ENCODE measurements around the gene DNAJA3. TPM values are rescaled to one million over a fixed set of nuclear protein-coding genes. Genes with fewer than 3 reads are reported as not detected.

The DNAJA3 gene
- total RNA-seq, 1 donor from 2014 or later = 31.1 TPM

DNA sequence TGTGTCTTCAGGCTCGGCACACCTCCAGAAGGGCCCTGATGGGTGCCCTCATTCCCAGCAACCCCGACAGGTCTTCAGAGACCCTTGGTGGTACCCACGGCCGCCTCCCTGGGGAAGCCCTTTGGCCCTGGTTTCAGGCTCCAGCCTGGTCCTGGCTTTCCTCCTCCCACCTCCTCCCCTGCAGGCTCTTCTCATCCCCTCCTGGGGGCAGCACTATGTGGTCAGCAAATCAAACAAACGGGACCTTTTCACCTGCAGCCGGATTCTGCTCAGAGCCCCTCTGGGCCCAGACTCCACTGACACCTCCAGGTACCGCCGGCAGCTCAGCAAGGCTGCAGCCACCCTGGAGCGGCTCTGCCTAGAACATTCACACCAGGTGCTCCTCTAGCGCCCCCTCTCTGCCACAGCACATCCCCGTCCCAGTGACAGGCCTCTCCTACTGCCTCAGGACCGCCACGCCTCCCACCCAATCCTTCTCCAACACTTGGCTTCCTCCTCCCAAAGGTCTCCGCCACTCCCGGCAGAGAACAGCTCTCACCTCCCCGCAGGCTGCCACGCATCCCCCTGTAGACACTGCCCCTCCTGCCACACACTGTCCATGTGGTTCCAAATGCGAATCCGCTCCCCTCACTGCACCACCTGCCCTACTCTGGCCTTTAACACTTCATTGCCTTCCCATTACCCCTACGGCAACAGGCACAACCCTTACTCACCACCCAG lies 21.3 kb upstream of the DNAJA3 start:
- peaks cover 19% of the 10 kb centered on the region for H3K36me3 Mint-ChIP-seq (ENCODE audit: unreplicated experiment)
- TF ChIP-seq, protein P1, sequence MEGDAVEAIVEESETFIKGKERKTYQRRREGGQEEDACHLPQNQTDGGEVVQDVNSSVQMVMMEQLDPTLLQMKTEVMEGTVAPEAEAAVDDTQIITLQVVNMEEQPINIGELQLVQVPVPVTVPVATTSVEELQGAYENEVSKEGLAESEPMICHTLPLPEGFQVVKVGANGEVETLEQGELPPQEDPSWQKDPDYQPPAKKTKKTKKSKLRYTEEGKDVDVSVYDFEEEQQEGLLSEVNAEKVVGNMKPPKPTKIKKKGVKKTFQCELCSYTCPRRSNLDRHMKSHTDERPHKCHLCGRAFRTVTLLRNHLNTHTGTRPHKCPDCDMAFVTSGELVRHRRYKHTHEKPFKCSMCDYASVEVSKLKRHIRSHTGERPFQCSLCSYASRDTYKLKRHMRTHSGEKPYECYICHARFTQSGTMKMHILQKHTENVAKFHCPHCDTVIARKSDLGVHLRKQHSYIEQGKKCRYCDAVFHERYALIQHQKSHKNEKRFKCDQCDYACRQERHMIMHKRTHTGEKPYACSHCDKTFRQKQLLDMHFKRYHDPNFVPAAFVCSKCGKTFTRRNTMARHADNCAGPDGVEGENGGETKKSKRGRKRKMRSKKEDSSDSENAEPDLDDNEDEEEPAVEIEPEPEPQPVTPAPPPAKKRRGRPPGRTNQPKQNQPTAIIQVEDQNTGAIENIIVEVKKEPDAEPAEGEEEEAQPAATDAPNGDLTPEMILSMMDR (IDR thresholded peaks at IDR 0.05) = peak; percentile 78
- no peak overlapping the region for H3K4me3 Mint-ChIP-seq (ENCODE audit: unreplicated experiment)
- no peaks in the 10 kb centered on the region for H3K27me3 Mint-ChIP-seq (ENCODE audit: unreplicated experiment)
- H3K27ac Mint-ChIP-seq (ENCODE audit: unreplicated experiment) = no peak overlapping the region
- no peaks in the 10 kb centered on the region for H3K9me3 Mint-ChIP-seq (ENCODE audit: unreplicated experiment)
- peaks cover 4% of the 10 kb centered on the region for H3K4me1 Mint-ChIP-seq (ENCODE audit: unreplicated experiment)
- peak; percentile 85 for DNase-seq (ENCODE audit: extremely low spot score, unreplicated experiment)

DNA sequence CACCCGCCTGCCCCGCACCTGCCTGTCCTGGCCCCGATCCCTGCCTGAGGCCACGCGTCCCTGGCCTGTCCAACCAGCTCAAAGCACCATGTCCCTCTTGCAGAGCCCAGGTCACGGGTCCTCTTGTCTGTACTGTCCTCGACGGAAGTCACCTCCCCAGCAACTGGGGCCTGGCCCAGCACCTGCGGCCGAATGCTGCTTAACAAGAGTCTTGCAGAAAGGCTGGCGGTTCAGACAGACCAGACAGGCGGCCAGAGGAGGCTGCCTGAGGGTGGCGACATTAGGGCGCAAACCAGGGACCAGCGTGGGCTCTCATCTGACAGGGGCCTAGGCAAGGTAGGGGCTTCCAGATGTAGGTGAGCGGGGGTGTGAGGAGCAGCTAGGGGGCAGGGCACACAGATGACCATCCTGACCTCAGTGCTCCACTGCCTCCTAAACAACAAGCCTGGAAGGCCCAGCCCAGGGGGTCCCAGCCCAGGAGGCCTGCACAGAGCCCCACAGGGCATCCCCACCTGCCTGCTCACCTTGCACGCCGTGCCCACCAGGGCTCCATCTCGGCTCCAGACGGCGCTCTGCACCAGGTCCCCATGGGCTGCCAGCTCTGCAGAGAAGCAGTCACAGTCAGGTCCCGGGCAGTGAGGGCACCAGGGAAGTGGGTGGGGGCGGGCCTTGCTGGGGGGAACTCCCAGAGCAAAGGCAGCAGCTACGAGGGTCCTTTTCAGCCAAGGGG lies 20.5 kb upstream of the DNAJA3 start:
- Mint-ChIP-seq H3K9me3 (ENCODE audit: unreplicated experiment) (no peaks in the 10 kb centered on the region), H3K27me3 (ENCODE audit: unreplicated experiment) (no peaks in the 10 kb centered on the region), H3K27ac (ENCODE audit: unreplicated experiment) (no peak overlapping the region), H3K4me1 (ENCODE audit: unreplicated experiment) (peaks cover 4% of the 10 kb centered on the region), H3K4me3 (ENCODE audit: unreplicated experiment) (no peak overlapping the region), H3K36me3 (ENCODE audit: unreplicated experiment) (peaks cover 17% of the 10 kb centered on the region)
- DNase-seq (ENCODE audit: extremely low spot score, unreplicated experiment) = no peak
- TF ChIP-seq, protein P1 (IDR thresholded peaks at IDR 0.05) = no peak

DNA sequence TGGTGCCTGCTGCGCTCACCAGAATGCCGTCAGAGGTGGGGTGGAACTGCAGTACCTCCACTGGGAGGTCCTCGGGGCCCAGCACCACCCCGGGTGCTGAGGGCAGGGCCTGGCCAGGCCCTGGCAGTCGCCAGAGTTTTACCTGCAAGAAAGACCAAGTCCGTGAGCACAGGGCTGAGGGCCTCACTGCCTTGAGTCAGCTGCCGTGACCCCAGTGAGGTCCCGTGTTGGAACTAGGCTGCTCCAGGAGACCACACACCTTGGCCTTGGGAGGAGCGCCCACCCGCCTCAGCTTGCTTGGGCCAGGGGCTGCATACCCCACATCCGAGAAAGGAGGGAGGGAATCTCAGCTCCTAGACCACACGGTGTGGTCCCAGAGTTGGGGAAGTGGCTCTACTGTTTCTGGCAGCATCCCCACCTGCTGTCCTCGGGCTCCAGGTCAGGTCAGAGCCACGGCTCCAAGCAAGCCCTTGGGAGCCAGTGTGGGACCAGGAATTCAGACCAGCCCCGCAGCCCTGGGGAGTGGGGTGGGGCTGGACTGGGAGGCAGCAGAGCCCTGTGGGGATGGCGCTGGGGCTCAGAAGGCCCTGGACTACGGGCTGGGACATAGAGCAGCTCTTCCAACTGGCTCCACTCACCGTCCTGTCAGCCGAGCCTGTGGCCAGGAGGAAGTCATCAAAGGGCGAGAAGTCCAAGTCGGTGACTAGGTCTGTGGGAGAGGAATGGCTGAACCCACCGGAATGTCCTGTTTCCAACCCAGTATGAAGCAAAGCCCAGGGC lies 17.9 kb upstream of the DNAJA3 start:
- Mint-ChIP-seq H3K9me3 (ENCODE audit: unreplicated experiment) (no peaks in the 10 kb centered on the region), H3K4me3 (ENCODE audit: unreplicated experiment) (no peak overlapping the region), H3K27me3 (ENCODE audit: unreplicated experiment) (no peaks in the 10 kb centered on the region), H3K36me3 (ENCODE audit: unreplicated experiment) (peaks cover 6% of the 10 kb centered on the region), H3K27ac (ENCODE audit: unreplicated experiment) (no peak overlapping the region), H3K4me1 (ENCODE audit: unreplicated experiment) (peaks cover 12% of the 10 kb centered on the region)
- no peak for DNase-seq (ENCODE audit: extremely low spot score, unreplicated experiment)
- TF ChIP-seq, protein P1 (IDR thresholded peaks at IDR 0.05) = no peak

DNA sequence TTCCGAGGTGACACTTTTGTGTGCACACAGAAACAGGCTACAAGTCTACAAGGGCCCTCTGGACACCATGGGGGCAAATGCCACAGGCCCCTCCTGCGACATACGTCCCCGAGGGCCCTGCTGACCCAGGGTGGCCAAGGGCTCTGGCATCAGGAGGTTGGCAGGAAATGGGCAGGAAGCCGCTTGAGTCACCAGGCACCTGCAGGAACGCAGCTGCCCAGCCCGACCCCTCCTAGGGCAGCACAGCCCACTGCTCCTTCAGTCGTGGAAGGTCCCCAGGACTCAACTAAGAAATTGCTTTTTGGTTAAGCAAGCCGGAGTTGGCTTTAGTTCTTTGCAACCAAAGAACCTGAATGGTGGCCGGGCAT lies 17.4 kb upstream of the DNAJA3 start:
- Mint-ChIP-seq H3K9me3 (ENCODE audit: unreplicated experiment) (no peaks in the 10 kb centered on the region), H3K4me1 (ENCODE audit: unreplicated experiment) (peaks cover 12% of the 10 kb centered on the region), H3K27ac (ENCODE audit: unreplicated experiment) (no peak overlapping the region), H3K4me3 (ENCODE audit: unreplicated experiment) (no peak overlapping the region), H3K36me3 (ENCODE audit: unreplicated experiment) (peaks cover 6% of the 10 kb centered on the region), H3K27me3 (ENCODE audit: unreplicated experiment) (no peaks in the 10 kb centered on the region)
- no peak for DNase-seq (ENCODE audit: extremely low spot score, unreplicated experiment)
- TF ChIP-seq, protein P1 (IDR thresholded peaks at IDR 0.05) = no peak
